ENCODE data around the gene KRT74.

DNA sequence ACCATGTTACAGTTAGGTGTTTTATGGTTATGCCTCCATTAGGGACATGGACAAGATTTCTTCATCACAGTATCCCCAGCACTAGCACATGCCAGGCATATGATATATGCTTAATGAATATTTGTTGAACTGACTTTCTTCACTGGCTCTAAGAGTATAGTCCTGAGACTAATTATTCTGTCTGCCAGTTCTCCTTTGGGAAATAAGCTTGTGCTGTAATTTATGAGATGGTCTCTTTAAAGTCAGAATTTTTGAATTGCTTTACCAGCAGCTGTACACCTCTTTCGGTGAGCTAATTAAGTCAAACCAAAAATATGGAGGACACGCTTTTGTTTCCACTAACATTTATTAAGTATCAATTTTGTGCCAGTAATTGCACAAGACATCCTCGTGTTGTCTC is 32.5 kb upstream of the KRT74 start:
- TF ChIP-seq, protein P1, sequence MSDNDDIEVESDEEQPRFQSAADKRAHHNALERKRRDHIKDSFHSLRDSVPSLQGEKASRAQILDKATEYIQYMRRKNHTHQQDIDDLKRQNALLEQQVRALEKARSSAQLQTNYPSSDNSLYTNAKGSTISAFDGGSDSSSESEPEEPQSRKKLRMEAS (CRISPR knock-in tag; IDR thresholded peaks at IDR 0.05): no peak
- TF ChIP-seq, protein P2, sequence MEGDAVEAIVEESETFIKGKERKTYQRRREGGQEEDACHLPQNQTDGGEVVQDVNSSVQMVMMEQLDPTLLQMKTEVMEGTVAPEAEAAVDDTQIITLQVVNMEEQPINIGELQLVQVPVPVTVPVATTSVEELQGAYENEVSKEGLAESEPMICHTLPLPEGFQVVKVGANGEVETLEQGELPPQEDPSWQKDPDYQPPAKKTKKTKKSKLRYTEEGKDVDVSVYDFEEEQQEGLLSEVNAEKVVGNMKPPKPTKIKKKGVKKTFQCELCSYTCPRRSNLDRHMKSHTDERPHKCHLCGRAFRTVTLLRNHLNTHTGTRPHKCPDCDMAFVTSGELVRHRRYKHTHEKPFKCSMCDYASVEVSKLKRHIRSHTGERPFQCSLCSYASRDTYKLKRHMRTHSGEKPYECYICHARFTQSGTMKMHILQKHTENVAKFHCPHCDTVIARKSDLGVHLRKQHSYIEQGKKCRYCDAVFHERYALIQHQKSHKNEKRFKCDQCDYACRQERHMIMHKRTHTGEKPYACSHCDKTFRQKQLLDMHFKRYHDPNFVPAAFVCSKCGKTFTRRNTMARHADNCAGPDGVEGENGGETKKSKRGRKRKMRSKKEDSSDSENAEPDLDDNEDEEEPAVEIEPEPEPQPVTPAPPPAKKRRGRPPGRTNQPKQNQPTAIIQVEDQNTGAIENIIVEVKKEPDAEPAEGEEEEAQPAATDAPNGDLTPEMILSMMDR (IDR thresholded peaks at IDR 0.05): no peak
- no peak for TF ChIP-seq ZNF121 (CRISPR knock-in tag; IDR thresholded peaks at IDR 0.05)
- TF ChIP-seq SP1 (CRISPR knock-in tag; conservative IDR thresholded peaks at IDR 0.05): no peak
- TF ChIP-seq ETV6 (CRISPR knock-in tag; IDR thresholded peaks at IDR 0.05): no peak
- TF ChIP-seq, protein P3, sequence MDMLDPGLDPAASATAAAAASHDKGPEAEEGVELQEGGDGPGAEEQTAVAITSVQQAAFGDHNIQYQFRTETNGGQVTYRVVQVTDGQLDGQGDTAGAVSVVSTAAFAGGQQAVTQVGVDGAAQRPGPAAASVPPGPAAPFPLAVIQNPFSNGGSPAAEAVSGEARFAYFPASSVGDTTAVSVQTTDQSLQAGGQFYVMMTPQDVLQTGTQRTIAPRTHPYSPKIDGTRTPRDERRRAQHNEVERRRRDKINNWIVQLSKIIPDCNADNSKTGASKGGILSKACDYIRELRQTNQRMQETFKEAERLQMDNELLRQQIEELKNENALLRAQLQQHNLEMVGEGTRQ (CRISPR knock-in tag; IDR thresholded peaks at IDR 0.05): no peak
